HG03457 (cell line): ENCODE data around the gene ME1.
"Not testable (repeated sequence)": the region's sequence is repeated elsewhere in the genome, so short reads cannot be mapped to it uniquely, and the experiment has no call there.

Experiments
- ATAC-seq: cut with Tn5 transposase; IDR thresholded peaks from one replicate; pipeline ENCODE4 v1.9.1; 2021; ENCODE audit warnings: moderate number of reproducible peaks; ENCODE audit not compliant: unreplicated experiment

The ME1 gene

GRCh38 chr6:83359638-83360037 lies 71.2 kb downstream of the ME1 start:
- no peak for ATAC-seq

DNA sequence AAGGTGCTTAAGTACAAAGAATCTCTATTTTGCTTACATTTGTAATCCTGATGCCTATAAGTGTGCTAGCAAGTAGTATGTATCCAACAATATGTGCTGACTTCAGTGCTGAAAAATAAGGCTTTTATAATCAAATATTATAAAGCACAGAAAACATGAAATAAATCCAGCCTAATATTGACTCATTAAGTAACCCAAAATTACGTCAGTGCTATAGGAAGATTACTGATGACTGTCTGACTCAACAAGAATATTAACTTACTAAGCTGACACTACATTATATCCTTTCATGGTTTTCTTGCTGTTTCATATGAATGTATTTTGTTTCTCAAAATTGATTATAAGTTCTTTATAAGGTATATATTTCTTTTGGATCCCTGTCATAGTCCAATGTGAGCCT lies 76.1 kb downstream of the ME1 start:
- no peak for ATAC-seq

DNA sequence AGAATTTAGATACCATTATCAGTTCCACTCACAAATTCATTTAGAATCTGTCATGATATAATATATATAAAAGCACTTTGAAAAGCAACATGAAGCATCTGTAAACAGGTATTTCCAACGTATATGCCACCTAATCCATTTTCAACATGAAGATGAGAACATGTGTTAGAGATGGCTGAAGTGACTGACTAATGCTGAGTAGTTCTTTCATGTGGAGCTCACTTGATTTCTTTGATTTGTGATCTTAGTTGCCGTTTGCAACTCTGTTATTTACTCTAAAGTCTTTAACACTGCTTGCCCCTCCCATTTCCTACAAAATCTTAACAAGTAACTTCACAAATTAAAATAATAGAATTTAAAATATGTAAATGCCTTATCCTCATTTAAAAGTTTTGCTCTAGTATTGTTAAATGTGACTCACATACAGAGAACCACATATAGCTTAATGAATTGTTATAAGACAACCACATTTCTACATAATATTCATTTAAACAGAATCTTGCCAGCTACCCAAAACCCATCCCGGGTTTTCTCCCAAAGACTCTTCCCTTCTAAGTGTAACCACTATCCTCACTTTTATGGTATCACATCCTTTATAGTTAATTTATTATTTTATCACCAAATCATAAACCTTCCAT lies 78.3 kb downstream of the ME1 start:
- ATAC-seq, result no peak

DNA sequence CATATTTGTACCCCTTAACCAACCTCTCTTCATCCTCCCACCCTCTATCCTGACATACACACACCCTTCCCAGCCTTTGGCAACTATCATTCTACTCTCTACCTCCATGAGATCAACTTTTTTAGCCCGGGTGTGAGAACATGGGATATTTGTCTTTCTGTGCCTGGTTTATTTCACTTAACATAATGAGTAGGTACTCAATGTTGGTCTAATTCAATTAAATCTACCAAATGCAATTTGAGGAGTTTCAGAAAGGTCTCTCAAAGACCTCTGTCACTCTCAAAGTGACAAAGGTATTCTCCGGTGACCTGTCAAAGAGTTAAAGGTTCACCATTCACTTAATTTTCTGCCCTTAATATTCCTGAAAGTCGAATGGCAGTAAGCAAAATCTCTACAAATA lies 87.7 kb downstream of the ME1 start:
- ATAC-seq, result no peak

- ATAC-seq, result no peak
Measured at GRCh38 chr6:83341765-83342164, 89.1 kb downstream of the ME1 start.

GRCh38 chr6:83333916-83334315 lies 96.9 kb downstream of the ME1 start:
- not testable (repeated sequence) for ATAC-seq

DNA sequence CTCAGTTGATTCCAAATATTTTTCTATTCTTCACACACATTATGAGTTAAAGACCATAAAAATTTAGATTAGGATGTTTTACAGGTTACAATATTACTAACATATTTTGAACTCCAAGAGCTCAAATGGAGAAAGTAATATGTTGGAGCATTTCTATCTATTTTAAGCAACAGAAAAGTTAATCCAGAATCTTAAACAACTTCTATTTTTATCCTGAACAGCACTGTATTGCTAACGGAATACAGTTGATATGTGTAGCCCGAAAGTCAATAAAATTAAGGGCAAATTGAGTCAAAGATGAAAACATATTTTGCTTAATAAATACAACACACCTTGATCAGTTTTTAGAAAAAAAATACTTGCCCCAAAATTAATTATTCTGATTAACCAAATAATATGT lies 97.4 kb downstream of the ME1 start:
- ATAC-seq, result no peak

DNA sequence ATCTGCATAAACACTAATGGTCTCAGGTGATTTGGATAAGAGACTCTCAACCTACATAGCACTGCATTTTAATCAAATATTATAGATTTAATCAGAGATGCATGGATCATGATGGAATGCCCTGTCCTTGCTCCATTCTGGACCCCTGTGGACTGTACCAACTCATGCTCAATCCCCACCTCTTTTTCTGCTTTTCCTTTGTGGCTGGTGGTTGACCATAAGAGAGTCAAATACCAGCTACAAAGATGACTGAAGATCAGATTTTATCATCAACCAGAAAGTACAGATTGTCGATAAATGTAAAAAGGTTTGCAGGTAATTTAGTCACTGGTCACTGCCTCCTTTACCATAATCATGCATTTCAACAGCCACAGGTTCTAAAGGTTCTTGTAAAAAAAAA lies 116.2 kb downstream of the ME1 start:
- no peak for ATAC-seq

DNA sequence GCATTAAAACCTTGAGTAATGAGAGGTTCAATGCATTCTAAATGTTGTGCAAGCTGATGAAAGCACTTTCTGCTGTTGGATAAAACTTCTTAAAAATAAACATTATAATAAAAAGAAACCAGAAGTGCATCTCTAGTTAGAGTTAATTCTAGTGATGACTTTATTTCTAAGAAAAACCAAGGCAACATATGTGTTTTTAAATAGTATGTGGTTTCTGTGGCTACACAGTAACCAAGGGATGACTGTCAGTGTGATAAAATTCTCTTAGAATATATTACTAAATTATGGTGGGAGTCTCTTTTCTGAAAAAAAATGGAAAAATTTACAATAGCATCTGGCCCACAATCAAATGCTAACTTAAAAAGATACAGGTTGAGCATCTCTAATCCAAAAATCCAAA lies 117.0 kb downstream of the ME1 start:
- no peak for ATAC-seq

GRCh38 chr6:83311231-83311630 lies 119.6 kb downstream of the ME1 start:
- ATAC-seq, result no peak

DNA sequence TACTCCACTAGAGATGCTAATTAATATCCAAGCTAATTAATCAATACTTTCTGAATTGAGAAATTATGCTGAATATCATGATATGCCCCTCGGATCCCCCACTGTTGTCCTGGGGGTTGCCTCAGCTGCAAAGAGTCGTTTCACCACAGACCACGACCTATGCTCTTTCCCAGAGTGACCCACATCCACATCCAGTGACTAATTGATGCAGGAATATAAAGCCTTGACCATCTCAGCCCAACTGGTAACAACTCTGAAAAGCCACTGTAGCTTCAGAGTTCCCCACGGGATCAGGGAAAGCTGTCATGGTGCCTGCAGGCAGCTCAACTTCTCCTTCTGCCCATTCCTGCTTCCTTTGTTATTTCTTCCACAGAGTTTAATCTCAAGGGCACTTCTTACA lies 120.8 kb downstream of the ME1 start:
- no peak for ATAC-seq

DNA sequence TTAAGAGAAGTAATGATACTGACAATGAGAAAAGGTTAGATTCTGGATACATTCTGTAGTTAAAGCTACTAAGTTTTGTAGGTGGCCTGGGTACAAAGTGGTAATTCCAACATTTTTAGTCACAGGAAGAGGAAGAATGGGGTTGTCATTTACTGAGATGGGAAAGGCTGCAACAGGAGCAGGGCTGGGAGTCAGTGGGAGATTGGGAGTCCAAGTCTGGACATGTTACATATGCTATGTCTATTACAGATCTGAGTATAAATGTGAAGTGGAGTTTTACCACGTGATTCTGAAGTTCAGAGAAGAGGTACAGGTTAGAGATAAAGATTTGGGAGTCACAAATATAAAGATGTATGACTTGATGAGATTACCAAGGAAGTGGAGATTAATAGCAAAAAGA lies 121.5 kb downstream of the ME1 start:
- no peak for ATAC-seq

DNA sequence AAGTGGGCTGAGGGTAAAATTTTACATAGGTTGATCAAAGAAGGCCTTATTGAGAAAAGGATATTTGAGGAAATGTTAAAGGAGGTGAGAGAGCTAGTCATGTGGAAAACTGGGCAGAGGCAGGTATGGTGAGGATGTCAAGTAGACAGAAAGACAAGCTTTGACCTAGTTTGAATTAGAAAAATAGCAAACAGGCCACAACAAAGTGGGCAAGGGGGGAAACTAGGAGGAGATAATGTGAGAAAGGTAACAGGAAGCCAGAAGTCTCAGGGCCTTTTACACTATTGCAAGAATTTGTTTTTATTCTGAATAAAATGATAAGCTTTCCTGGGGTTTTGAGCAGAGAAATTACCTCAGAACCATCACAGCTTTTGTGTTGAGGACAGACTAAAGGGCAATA lies 122.0 kb downstream of the ME1 start:
- ATAC-seq, result no peak

GRCh38 chr6:83307849-83308248 lies 123.0 kb downstream of the ME1 start:
- no peak for ATAC-seq

GRCh38 chr6:83303426-83303825 lies 127.4 kb downstream of the ME1 start:
- ATAC-seq, result no peak

DNA sequence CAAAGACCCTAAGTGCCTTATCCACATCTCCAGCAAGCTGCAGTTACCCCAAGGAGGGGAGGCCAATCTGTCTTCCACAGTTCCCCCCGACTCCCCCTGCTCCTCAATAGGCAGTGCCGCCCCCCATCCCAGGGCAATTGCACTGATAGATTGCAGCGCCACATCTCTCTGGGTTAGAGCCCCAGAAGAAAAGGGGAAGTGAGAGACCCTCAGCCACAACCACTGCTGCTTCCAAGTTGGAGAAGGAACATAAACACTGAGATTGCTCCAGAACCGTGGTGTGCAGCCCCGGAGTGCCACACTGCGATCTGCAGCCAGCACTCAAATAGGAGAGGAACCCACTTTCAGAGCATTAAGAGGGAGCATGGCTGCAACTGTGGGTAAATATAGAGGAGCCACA lies 136.2 kb downstream of the ME1 start:
- no peak for ATAC-seq

DNA sequence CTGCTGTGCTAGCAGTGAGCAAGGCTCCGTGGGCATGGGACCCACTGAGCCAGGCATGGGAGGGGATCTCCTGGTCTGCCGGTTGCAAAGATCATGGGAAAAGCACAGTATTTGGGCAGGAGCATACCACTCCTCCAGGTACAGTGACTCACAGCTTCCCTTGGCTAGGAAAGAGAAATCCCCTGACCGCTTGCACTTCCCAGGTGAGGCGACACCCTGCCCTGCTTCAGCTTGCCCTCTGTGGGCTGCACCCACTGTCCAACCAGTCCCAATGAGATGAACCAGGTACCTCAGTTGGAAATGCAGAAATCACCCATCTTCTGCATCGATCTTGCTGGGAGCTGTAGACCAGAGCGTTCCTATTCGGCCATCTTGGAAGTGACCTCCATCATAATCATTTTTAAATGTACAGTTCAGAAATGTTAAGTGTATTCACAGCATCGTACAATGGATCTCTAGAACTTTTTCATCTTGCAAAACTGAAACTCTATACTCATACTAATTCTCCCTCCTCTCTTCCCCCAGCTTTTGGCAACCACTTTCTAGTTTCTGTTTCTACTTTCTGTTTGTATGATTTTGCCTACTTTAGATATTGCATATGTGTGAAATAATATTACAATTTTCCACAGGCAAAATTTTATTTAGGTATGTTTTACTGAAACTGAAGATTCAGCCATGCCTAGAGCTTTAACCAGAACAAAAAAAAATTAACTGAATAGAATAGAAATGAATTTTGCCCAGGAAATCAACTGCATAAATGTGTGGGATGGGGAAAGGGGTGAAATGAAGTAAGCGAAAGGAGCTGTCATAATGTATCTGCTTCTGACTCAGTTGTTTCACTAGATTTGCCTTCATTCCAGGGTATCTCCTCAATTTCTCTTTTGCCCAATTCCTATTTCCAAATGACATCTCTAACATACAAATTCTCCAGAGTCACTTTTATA lies 137.7 kb downstream of the ME1 start:
- peak; percentile 96 for ATAC-seq

DNA sequence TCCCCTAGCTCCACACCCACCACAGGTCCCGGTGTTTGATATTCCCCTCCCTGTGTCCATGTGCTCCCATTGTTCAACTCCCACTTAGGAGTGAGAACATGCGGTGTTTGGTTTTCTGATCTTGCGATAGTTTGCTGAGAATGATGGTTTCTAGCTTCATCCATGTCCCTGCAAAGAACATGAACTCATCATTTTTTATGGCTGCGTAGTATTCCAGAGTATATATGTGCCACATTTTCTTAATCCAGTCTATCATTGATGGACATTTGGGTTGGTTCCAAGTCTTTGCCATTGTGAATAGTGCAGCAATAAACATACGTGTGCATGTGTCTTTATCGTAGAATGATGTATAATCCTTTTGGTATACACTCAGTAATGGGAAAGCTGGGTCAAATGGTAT lies 143.6 kb downstream of the ME1 start:
- ATAC-seq, result not testable (repeated sequence)

DNA sequence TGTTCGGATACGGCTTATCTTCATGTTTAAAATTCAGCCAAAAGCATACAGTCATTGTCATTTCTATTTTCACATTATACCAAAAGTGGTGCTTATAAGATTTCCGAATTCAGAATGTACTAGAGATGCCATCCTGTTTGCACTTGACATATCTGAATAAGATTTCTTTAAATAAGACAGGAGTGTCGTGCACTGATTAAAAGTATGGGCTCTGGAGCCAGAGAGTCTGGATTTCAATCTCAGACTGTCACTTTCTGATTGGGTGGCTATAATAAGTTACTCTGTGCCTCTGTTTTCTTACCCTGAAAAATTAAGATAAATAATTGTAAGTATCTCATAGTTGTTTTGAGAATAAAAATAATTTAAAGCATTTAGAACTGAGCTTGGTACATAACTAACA lies 144.9 kb downstream of the ME1 start:
- no peak for ATAC-seq

GRCh38 chr6:83273596-83273995 lies 157.3 kb downstream of the ME1 start:
- no peak for ATAC-seq

DNA sequence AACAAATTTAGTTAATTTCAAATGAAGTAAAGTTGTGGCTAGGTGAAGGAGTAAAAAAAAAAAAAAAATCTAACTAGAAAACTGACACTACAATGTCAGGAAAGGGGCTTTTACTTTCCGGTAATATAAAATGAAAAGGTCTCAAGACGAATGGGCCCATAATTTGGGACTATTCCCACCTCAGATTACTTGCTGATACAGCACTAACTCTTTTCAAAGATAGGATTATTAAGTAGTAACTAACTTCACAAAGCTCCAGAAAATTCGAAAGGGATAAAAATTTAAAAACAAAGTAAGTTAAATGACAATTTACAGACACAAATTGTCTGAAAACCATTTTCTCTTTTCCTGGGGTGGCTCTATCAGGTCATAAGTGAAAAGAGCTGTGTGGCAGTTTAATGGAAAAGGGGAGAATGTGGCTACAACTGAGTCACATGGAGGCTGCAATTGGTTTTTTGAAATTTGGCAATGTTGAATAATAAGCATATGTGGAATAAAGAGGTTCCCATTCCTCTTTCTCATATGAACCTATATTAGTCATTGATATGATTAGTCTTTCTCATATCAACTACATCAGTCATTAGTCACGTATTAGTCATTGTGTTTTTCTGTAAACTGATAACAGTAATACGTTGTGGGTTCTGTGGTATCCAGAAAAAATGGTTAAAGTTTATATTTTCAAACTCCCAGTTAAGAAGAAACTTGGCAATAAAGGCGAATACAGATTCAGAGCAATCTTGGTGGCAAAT lies 159.7 kb downstream of the ME1 start:
- peak; percentile 63 for ATAC-seq

DNA sequence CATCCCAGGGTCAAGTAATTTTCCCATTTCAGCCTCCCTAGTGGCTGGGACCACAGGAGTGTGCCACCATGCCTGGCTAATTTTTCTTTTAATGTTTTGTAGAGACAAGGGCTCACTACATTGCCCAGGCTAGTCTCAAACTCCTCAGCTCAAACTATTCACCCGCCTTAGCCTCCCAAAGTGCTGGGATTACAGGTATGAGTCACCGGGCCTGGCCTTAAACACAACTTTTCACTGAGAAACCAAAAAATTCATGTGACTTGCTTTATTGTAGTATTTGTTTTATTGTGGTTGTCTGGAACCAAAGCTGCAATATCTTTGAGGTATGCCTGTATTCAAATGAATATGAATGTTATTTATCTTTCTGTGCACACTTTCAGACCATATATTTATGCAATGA lies 165.5 kb downstream of the ME1 start:
- ATAC-seq, result no peak
